ENCODE data around the gene GARNL3. TPM values are rescaled to one million over a fixed set of nuclear protein-coding genes. Genes with fewer than 3 reads are reported as not detected.

The GARNL3 gene
- polyA plus RNA-seq (2011; rRNA removed) (2.1 and 2.2 TPM in 2 replicates), polyA minus RNA-seq (2011; rRNA and poly(A)+ RNA removed) (1.5 and 1.7 TPM in 2 replicates)

GRCh38 chr9:127264462-127265219 is at the start of gene GARNL3:
Gene GARNL3 (plus strand): TSS chr9:127264774. CDS start chr9:127264878, 104 bp downstream.
- H3K4me3 ChIP-seq (ENCODE audit: low read depth, low read length), result no peak within 1 kb of the TSS
- ChIA-PET CTCF (interaction anchor here (1.1 to 1.5 kb wide), 2 partner anchors 16 to 27 kb away, joined by 3 to 5 read pairs; no protein-coding TSS in a partner anchor), POLR2A (no interaction called here)
- no peak for DNase-seq (ENCODE audit: low read depth)
- no peaks in the 10 kb centered on the region for H3K36me3 ChIP-seq (ENCODE audit: control insufficient read depth, insufficient read depth, low read length)
- no peaks in the 10 kb centered on the region for H3K27me3 ChIP-seq (ENCODE audit: control insufficient read depth, insufficient read depth, low read length)
- TF ChIP-seq, protein P1, sequence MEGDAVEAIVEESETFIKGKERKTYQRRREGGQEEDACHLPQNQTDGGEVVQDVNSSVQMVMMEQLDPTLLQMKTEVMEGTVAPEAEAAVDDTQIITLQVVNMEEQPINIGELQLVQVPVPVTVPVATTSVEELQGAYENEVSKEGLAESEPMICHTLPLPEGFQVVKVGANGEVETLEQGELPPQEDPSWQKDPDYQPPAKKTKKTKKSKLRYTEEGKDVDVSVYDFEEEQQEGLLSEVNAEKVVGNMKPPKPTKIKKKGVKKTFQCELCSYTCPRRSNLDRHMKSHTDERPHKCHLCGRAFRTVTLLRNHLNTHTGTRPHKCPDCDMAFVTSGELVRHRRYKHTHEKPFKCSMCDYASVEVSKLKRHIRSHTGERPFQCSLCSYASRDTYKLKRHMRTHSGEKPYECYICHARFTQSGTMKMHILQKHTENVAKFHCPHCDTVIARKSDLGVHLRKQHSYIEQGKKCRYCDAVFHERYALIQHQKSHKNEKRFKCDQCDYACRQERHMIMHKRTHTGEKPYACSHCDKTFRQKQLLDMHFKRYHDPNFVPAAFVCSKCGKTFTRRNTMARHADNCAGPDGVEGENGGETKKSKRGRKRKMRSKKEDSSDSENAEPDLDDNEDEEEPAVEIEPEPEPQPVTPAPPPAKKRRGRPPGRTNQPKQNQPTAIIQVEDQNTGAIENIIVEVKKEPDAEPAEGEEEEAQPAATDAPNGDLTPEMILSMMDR (IDR thresholded peaks at IDR 0.05; ENCODE audit: insufficient read depth, low read depth, low read length), result no peak

DNA sequence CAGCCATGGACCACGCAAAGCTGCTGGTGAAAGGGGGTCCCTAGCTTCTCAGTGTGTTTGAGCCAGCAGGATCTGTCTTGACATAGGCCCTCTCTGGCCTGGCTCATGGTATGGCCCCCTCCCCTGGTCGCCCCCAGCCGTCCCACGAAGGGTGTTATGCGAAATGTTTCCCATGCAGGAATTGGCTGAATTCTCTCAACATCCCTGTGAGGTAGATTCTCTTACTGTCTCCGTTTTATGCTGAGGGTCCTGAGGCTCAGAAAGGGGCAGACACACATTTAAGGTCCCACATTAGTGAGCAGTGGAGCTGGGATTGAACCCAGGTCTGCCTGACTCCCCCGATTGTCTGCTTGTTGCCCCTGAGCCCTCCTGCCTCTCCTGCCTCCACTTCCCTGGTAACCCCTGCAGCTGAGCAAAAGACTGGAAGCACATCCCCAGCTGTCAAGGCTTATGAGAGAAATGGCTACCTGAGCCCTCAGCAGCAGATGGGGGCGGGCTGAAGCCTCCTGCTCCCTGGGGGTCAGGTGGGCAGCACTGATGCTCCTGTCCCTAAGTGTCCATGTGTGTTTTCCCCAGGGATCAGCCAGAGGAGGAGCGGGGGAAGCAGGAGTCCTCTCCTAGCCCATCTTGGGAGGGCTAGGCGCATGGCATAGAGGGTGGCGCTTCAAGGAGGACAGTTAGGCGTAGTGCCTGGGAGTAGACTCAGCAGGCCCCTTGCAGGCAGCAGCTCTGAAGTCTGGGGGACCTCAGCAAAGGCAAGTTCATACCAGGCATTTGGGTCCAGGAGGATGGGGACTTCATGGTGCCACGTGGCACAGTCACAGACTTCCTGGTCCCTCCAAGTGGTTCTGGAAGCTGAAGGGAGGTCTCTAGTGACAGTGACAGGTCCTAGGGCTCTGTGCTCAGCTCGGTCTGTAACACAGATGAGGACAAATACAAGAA is 49.0 kb upstream of the GARNL3 start:
- POLR2A ChIA-PET, result no interaction called here
- Histone ChIP-seq H3K4me3 (ENCODE audit: low read depth, low read length) (no peak overlapping the region), H3K36me3 (ENCODE audit: control insufficient read depth, insufficient read depth, low read length) (no peaks in the 10 kb centered on the region), H3K27me3 (ENCODE audit: control insufficient read depth, insufficient read depth, low read length) (peaks cover 9% of the 10 kb centered on the region)
- CTCF ChIA-PET, result interaction anchor here (0.8 to 3.2 kb wide), 17 partner anchors 9 to 275 kb away, joined by 3 to 22 read pairs (median 8); partner anchors contain the start of gene SLC2A8
- DNase-seq (ENCODE audit: low read depth), result no peak
- TF ChIP-seq, protein P1 (IDR thresholded peaks at IDR 0.05; ENCODE audit: insufficient read depth, low read depth, low read length), result no peak

- no peak for DNase-seq (ENCODE audit: low read depth)
- H3K36me3 ChIP-seq (ENCODE audit: control insufficient read depth, insufficient read depth, low read length), result no peaks in the 10 kb centered on the region
- CTCF ChIA-PET, result interaction anchor here (0.8 to 2.4 kb wide), 7 partner anchors 12 to 276 kb away, joined by 3 to 16 read pairs (median 3); no protein-coding TSS in a partner anchor
- TF ChIP-seq, protein P1 (IDR thresholded peaks at IDR 0.05; ENCODE audit: insufficient read depth, low read depth, low read length), result no peak
- POLR2A ChIA-PET, result no interaction called here
- peaks cover 10% of the 10 kb centered on the region for H3K27me3 ChIP-seq (ENCODE audit: control insufficient read depth, insufficient read depth, low read length)
- no peak overlapping the region for H3K4me3 ChIP-seq (ENCODE audit: low read depth, low read length)
Measured at GRCh38 chr9:127216210-127216887, 48.2 kb upstream of the GARNL3 start.

DNA sequence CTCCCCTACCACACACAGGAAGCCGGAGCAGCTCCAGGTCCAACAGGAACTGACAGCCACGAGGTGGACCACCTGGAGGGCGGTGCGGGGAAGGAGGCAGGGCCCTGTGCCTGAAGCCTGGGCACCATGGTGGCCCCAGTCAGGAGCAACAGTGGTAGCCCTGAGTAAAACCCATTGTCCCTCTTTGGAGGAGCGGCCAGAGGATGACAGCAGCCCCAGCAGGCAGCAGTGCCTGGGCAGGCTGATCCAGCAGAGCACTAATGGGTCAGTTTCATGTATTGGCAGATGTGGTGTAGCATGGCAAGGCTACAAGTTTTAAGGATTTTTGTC is 47.7 kb upstream of the GARNL3 start:
- H3K4me3 ChIP-seq (ENCODE audit: low read depth, low read length), result no peak overlapping the region
- no peaks in the 10 kb centered on the region for H3K36me3 ChIP-seq (ENCODE audit: control insufficient read depth, insufficient read depth, low read length)
- TF ChIP-seq, protein P1 (IDR thresholded peaks at IDR 0.05; ENCODE audit: insufficient read depth, low read depth, low read length), result no peak
- peaks cover 11% of the 10 kb centered on the region for H3K27me3 ChIP-seq (ENCODE audit: control insufficient read depth, insufficient read depth, low read length)
- no peak for DNase-seq (ENCODE audit: low read depth)
- POLR2A ChIA-PET, result no interaction called here
- CTCF ChIA-PET, result interaction anchor here (0.8 kb wide), 2 partner anchors 28 to 276 kb away, joined by 3 read pairs; no protein-coding TSS in a partner anchor

All from BJ (cell line).